Common myeloid progenitor, CD34-positive (primary cell): ENCODE data around the gene AFF1.

Experiments used
- CTCF ChIA-PET: fragments of 350-600 bp; sonication (Branson Sonifier 250); formaldehyde crosslinking; loops from one replicate; lab custom pipeline; 2021; ENCODE audit warnings: antibody characterized with exemption; lab: Charles Lee
- POLR2A ChIA-PET: fragments of 350-600 bp; sonication (Branson Sonifier 250); formaldehyde crosslinking; loops from one replicate; lab custom pipeline; 2021; ENCODE audit warnings: antibody characterized with exemption; lab: Charles Lee
- DNase-seq, 3 donors: peaks; one replicate each; pipeline versions ENCODE4 v3.0.0 to v3.0.0-alpha.2; 2013
- H3K27ac ChIP-seq, 2 experiments: 1 replicate in 1 of 2; 2 replicates in 1 of 2; pipeline ENCODE4 v1.7.0; 2013; ENCODE audit warnings: inconsistent platforms in 2 of 2, low read length in 2 of 2, mild to moderate bottlenecking in 2 of 2, low read depth in 1 of 2, moderate library complexity in 1 of 2; ENCODE audit not compliant: severe bottlenecking in 2 of 2, insufficient read depth in 1 of 2, poor library complexity in 1 of 2
- H3K27me3 ChIP-seq, 5 experiments: replicated peaks in 2 of 5; 1 replicate in 3 of 5; 2 replicates in 2 of 5; pipeline versions ENCODE4 v1.6.1 to v1.7.0; 2013; ENCODE audit warnings: low read length in 4 of 5, mild to moderate bottlenecking in 2 of 5, moderate library complexity in 2 of 5, inconsistent platforms in 1 of 5; ENCODE audit not compliant: insufficient read depth in 5 of 5, control insufficient read depth in 4 of 5
- H3K36me3 ChIP-seq, 4 experiments: 1 replicate in 2 of 4; 2 replicates in 2 of 4; pipeline versions ENCODE4 v1.6.1 to v1.7.0; 2013; ENCODE audit warnings: low read length in 3 of 4, control low read depth in 1 of 4, mild to moderate bottlenecking in 1 of 4; ENCODE audit not compliant: control insufficient read depth in 4 of 4, insufficient read depth in 4 of 4
- H3K4me1 ChIP-seq, 4 experiments: 1 replicate in 3 of 4; 2 replicates in 1 of 4; pipeline versions ENCODE4 v1.6.1 to v1.7.1; 2013; ENCODE audit warnings: low read length in 3 of 4, mild to moderate bottlenecking in 3 of 4, control low read depth in 1 of 4, inconsistent platforms in 1 of 4, moderate library complexity in 1 of 4; ENCODE audit not compliant: control insufficient read depth in 4 of 4, insufficient read depth in 4 of 4; ENCODE audit errors: control extremely low read depth in 1 of 4
- H3K4me3 ChIP-seq, 7 experiments: 1 replicate in 4 of 7; 2 replicates in 3 of 7; pipeline versions ENCODE4 v1.5.1 to v1.7.0; 2013; ENCODE audit warnings: mild to moderate bottlenecking in 7 of 7, low read length in 6 of 7, moderate library complexity in 6 of 7, inconsistent platforms in 2 of 7, low read depth in 2 of 7, control low read depth in 1 of 7; ENCODE audit not compliant: insufficient read depth in 4 of 7, control insufficient read depth in 1 of 7; ENCODE audit errors: extremely low read depth in 1 of 7
- H3K9me3 ChIP-seq, 5 experiments: 1 replicate in 4 of 5; 2 replicates in 1 of 5; pipeline versions ENCODE4 v1.6.1 to v1.7.1; 2013; ENCODE audit warnings: low read length in 4 of 5, mild to moderate bottlenecking in 2 of 5, inconsistent platforms in 1 of 5, low read depth in 1 of 5, moderate library complexity in 1 of 5; ENCODE audit not compliant: control insufficient read depth in 4 of 5, insufficient read depth in 2 of 5; ENCODE audit errors: control extremely low read depth in 1 of 5
- WGBS: methylation state at CpG from one replicate; pipeline ENCODE4 v1.1.5; 2013; ENCODE audit not compliant: insufficient coverage; 5-methylcytosine and 5-hydroxymethylcytosine counted together

The AFF1 gene

DNA sequence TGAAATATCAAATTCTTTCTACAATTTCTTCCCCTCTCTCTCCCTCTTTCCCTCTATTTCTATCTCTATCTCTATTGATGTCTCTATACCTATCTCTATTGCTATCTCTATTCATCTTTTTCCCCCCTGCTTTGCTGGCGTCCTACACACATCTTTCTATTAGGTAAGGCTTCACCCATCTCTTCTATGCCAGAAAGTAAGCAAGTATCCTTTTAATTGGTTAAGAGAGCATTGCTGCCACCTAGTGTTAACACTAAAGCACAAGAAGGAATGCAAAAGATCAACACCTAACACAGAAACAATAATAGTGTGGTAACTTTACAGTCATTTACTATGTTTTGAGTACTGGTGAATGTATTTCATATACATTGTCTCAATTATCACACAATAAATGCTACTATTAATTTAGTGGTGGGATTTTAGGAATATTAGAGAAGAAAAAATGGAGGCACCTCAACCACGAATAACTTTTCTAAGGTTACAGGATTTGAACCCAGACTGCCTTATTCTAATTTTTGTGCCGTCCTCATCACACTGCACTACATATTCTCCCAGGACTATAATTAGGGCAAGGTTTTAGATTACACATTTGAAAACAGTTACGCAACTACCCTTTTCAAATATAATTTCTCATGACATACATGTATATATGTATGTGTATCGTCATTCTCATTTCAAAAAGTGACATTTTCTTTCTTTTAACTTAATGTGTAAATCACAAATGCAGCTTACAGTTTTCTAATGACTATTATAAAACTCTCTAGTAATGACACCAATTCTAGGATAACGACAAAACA, 38.9 kb upstream of the AFF1 start:
- H3K9me3 ChIP-seq: no peaks in the 10 kb centered on the region
- no peak overlapping the region for H3K27ac ChIP-seq
- H3K27me3 ChIP-seq: peaks cover 0 to under 1% (median 0%) of the 10 kb centered on the region in 5 experiments
- WGBS: 43% methylated on average over 2 of the region's 6 CpGs
- peak; percentile 68 to 85 (median 82) for DNase-seq
- no peaks in the 10 kb centered on the region for H3K36me3 ChIP-seq
- H3K4me1 ChIP-seq: peaks cover 0 to 12% (median 11%) of the 10 kb centered on the region in 4 experiments
- CTCF ChIA-PET: interaction anchor here (0.9 to 10.5 kb wide), 6 partner anchors 341 to 415 kb away, joined by 3 to 122 read pairs (median 4); no protein-coding TSS in a partner anchor
- H3K4me3 ChIP-seq: no peak overlapping the region
- POLR2A ChIA-PET: no interaction called here

DNA sequence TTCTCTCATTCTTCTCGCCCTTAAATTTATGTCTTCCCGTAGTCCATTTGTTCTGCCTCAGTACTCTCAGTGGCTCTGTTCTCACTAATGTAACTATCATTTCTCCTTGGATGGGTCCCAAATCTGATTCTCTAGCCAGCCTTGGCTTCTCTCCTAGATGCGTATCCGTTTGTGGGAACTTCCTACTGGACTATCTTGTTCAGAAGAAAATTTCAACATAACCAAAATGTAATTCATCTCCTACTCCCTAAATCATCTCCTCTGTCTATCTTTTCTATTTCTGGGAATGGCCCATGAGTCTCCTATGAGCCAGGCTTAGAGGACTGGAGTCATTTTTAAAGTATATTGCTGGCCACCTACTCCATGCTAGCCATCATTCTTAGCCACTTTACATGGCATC, 38.2 kb upstream of the AFF1 start:
- Histone ChIP-seq H3K27me3 (no peaks in the 10 kb centered on the region), H3K9me3 (no peaks in the 10 kb centered on the region), H3K36me3 (no peaks in the 10 kb centered on the region), H3K4me1 (peaks cover 0 to 11% (median 11%) of the 10 kb centered on the region in 4 experiments), H3K4me3 (no peak overlapping the region), H3K27ac (no peak overlapping the region)
- no peak for DNase-seq
- POLR2A ChIA-PET: no interaction called here
- CTCF ChIA-PET: interaction anchor here (1.2 to 2.6 kb wide), 5 partner anchors 12 to 416 kb away, joined by 3 to 39 read pairs (median 4); no protein-coding TSS in a partner anchor
- 64% methylated on average over 4 of the region's 4 CpGs for WGBS

DNA sequence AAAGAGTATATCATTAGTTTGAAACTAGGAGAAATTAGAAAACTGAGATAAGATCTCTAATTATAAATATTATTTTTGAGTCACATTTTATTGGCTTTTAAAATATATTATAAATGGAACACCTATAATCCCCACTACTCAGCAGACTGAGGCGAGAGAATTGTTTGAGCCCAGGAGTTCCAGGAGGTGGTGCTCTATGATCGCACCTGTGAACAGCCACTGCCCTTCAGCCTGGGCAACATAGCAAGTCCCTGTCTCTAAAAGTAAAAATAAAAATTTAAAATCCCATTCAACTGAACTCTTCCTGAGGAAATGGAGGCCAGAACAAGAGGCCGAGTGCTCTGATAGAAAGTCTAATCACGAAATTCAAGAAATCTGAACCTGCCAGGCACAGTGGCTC, 36.2 kb upstream of the AFF1 start:
- Histone ChIP-seq H3K4me1 (no peaks in the 10 kb centered on the region), H3K4me3 (no peak overlapping the region), H3K27ac (no peak overlapping the region), H3K36me3 (no peaks in the 10 kb centered on the region), H3K9me3 (no peaks in the 10 kb centered on the region), H3K27me3 (no peaks in the 10 kb centered on the region)
- DNase-seq: peak in 1 of 3 donors; percentile 33
- ChIA-PET CTCF (interaction anchor here (1.0 to 4.2 kb wide), 4 partner anchors 12 to 401 kb away, joined by 4 to 31 read pairs (median 13); no protein-coding TSS in a partner anchor), POLR2A (no interaction called here)
- 80% methylated on average over 3 of the region's 4 CpGs for WGBS

DNA sequence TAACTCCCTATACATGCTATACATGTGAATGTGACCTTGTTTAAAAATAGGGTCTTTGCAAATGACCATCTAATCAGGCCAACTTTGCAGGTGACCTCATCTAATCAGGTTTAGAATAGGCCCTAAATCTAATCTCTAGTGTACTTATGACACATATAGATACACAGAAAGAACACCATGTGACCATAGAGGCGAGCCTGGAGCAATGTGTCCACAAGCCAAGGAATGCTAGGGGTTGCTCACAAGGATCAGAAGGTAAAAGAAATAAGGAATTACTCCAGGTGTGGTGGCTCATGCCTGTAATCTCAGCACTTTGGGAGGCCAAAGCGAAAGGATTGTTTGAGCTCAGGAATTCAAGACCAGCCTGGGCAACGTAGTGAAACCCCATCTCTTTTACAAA, 32.9 kb upstream of the AFF1 start:
- Histone ChIP-seq H3K9me3 (no peaks in the 10 kb centered on the region), H3K36me3 (no peaks in the 10 kb centered on the region), H3K27me3 (no peaks in the 10 kb centered on the region), H3K27ac (no peak overlapping the region), H3K4me3 (no peak overlapping the region), H3K4me1 (peaks cover 0 to 5% (median 0%) of the 10 kb centered on the region in 4 experiments)
- no CpG with 5 or more reads among the region's 3 CpGs for WGBS
- ChIA-PET POLR2A (no interaction called here), CTCF (interaction anchor here (1.0 to 4.2 kb wide), 6 partner anchors 9 to 406 kb away, joined by 4 to 15 read pairs (median 8); no protein-coding TSS in a partner anchor)
- DNase-seq: no peak

DNA sequence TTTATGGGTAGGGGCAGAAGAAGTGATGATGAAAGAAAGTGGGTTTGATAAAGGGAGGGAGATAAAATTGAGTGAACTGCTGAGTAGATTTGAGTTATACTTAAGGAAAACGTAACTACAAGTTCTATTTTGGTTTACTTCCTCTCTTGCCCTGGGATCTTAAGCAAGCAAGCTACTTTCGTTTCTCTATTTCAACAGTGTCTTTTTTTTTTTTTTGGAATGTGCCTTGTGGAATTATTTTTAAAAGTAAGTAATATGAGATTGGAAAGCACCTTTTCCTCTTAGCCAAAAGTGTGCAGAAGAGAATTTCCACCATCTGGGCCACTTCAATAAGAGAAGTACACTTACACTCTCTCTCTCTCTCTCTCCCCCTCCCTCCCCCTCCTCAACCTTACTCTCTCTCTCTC, 26.6 kb upstream of the AFF1 start:
- POLR2A ChIA-PET: interaction anchor here (0.7 kb wide), 1 partner anchor 37 kb away, joined by 3 read pairs; no protein-coding TSS in a partner anchor
- no peaks in the 10 kb centered on the region for H3K27me3 ChIP-seq
- CTCF ChIA-PET: interaction anchor here (1.0 to 1.8 kb wide), 2 partner anchors 11 to 28 kb away, joined by 4 to 5 read pairs; no protein-coding TSS in a partner anchor
- H3K27ac ChIP-seq: peak overlapping the region in 1 of 2 experiments; percentile 62
- WGBS: no CpG with 5 or more reads among the region's 2 CpGs
- H3K9me3 ChIP-seq: no peaks in the 10 kb centered on the region
- H3K4me3 ChIP-seq: peak overlapping the region in 6 of 7 experiments; percentile 11 to 69 (median 44)
- H3K4me1 ChIP-seq: peaks cover 3 to 48% (median 33%) of the 10 kb centered on the region in 4 experiments
- H3K36me3 ChIP-seq: no peaks in the 10 kb centered on the region
- peak; percentile 63 to 89 (median 85) for DNase-seq

DNA sequence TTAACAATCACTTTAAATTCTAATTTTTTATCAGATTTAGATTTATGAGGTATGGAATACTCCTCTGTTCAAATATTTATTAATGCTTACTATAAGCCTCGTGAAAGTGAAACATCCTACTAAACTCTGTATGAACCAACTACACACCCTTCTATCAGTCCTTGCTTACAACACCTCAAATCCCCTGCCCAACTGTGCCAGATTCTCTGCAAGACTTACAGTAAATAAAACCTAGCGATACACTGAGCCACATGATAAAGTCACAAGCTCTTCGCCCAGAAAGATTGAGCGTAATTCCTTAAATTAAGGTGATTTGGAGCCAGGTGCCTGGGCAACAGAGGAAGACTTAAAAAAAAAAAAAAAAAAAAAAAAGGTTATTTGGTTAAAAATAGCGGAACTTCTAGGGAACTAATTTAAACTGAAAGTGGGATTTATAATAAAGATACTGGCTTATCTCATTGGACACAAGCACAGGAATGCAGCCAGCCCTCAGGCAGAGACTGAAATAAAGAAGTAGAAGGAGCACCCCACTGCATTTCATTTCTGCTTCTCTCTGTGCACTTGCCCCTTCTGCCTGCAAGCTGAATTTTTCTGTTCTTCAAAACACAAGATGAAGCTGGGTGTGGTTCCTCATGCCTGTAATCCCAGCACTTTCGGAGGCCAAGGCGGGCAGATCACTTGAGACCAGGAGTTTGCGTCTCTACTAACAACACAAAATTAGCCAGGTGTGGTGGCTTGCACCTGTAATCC, 25.1 kb upstream of the AFF1 start:
- peak; percentile 59 to 74 (median 67) for DNase-seq
- Histone ChIP-seq H3K27me3 (no peaks in the 10 kb centered on the region), H3K27ac (no peak overlapping the region), H3K4me1 (peaks cover 3 to 44% (median 33%) of the 10 kb centered on the region in 4 experiments), H3K9me3 (no peaks in the 10 kb centered on the region), H3K36me3 (no peaks in the 10 kb centered on the region), H3K4me3 (peak overlapping the region in 4 of 7 experiments; percentile 4 to 72 (median 42))
- ChIA-PET CTCF (interaction anchor here (0.8 to 6.5 kb wide), 5 partner anchors 9 to 183 kb away, joined by 3 to 51 read pairs (median 11); no protein-coding TSS in a partner anchor), POLR2A (interaction anchor here (0.6 kb wide), 1 partner anchor 552 kb away, joined by 3 read pairs; no protein-coding TSS in a partner anchor)
- 100% methylated on average over 1 of the region's 8 CpGs for WGBS
